Gastrocnemius medialis (tissue), 4 donors: ENCODE measurements around the gene EPS15. TPM values are rescaled to one million over a fixed set of nuclear protein-coding genes. Genes with fewer than 3 reads are reported as not detected.
"Not testable (repeated sequence)": the region's sequence is repeated elsewhere in the genome, so short reads cannot be mapped to it uniquely, and the experiment has no call there.

ENCODE experiments used
- ATAC-seq, 2 donors: fragments of 150-250 bp; one replicate each; pipeline ENCODE4 v1.9.1; 2016
- DNase-seq, 2 donors: peaks; one replicate each; pipeline ENCODE4 v3.0.0-alpha.2; 2019
- H3K27ac ChIP-seq, 4 donors: fragments of 200-600 bp; sonication (generic); 1 replicate in 1 of 4; 2 replicates in 3 of 4; pipeline ENCODE4 v1.5.1; 2016 to 2018; ENCODE audit warnings: mild to moderate bottlenecking in 2 of 4, moderate library complexity in 1 of 4
- H3K27me3 ChIP-seq, 3 donors: fragments of 200-600 bp; sonication (generic) in 2 of 3; 1 replicate in 1 of 3; 2 replicates in 2 of 3; pipeline versions ENCODE4 v1.5.1 to v1.6.0; 2016 to 2019; ENCODE audit warnings: mild to moderate bottlenecking in 1 of 3, moderate library complexity in 1 of 3
- H3K36me3 ChIP-seq, 2 donors: fragments of 200-600 bp; sonication (generic) in 1 of 2; one replicate each; pipeline ENCODE4 v1.5.1; 2017 to 2018
- H3K4me1 ChIP-seq, 2 donors: fragments of 200-600 bp; sonication (generic) in 1 of 2; one replicate each; pipeline ENCODE4 v1.5.1; 2016 to 2017; ENCODE audit warnings: mild to moderate bottlenecking in 2 of 2
- H3K4me3 ChIP-seq, 4 donors: fragments of 200-600 bp; sonication (generic) in 3 of 4; 1 replicate in 1 of 4; 2 replicates in 3 of 4; pipeline ENCODE4 v1.5.1; 2016 to 2019; ENCODE audit warnings: mild to moderate bottlenecking in 2 of 4
- H3K9me3 ChIP-seq, 3 donors: fragments of 200-600 bp; sonication (generic) in 2 of 3; 1 replicate in 1 of 3; 2 replicates in 2 of 3; pipeline ENCODE4 v1.5.1; 2016 to 2019
- POLR2A ChIP-seq, 2 donors: fragments of 450-650 bp; IDR thresholded peaks; one replicate each; pipeline ENCODE4 v1.6.1; 2017; ENCODE audit warnings: antibody characterized with exemption in 2 of 2, mild to moderate bottlenecking in 2 of 2, moderate library complexity in 2 of 2
- in situ Hi-C, 4 donors: fragments of 200-750 bp; cut with MboI; loops; one replicate each; pipeline versions ENCODE4 v1.15.0 to v1.8.0; 2017; ENCODE audit warnings: low sequenced_read_pairs in 4 of 4
- intact Hi-C: fragments of 100-400 bp; cut with DNase I; formaldehyde crosslinking; loops from one replicate; pipeline ENCODE4 v1.15.1; 2023; ENCODE audit warnings: low total_unique reads
- total RNA-seq, 4 donors: library from RNA; depleted of rRNA; stranded (reverse); fragments of >200 nt; gene quantifications; one replicate each; pipeline versions ENCODE4 v1.1.0 to v1.2.3, GENCODE V29; 2016
- TF ChIP-seq, protein P1 (sequence below), 5 experiments: fragments of 450-650 bp in 3 of 5; fragments of 200-600 bp in 2 of 5; sonication (generic) in 2 of 5; IDR thresholded peaks in 4 of 5; conservative IDR thresholded peaks in 1 of 5; 1 replicate in 4 of 5; 2 replicates in 1 of 5; pipeline ENCODE4 v1.5.1; 2016 to 2019; ENCODE audit warnings: antibody characterized with exemption in 5 of 5, mild to moderate bottlenecking in 3 of 5, moderate library complexity in 3 of 5

The EPS15 gene
- total RNA-seq, 4 donors from 2014 or later: 44.8 to 121 (median 71.0) TPM

DNA sequence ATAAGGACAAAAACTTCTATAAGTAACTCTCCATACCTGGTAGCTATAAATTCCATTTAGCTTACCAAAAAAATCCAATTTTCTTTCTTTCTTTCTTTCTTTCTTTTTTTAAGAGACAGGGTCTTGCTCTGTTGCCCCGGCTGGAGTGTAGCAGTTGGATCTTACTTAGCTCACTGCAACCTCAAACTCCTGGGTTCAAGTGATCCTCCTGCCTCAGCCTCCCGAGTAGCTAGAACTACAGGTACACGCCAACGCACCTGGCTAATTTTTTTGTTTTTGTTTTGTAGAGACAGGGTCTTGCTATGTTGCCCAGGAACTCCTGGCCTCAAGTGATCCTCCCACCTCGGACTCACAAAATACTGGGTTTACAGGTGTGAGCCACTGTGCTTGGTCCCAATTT lies 75.5 kb downstream of the EPS15 start:
- H3K27ac ChIP-seq: no peak overlapping the region
- ATAC-seq: no peak

DNA sequence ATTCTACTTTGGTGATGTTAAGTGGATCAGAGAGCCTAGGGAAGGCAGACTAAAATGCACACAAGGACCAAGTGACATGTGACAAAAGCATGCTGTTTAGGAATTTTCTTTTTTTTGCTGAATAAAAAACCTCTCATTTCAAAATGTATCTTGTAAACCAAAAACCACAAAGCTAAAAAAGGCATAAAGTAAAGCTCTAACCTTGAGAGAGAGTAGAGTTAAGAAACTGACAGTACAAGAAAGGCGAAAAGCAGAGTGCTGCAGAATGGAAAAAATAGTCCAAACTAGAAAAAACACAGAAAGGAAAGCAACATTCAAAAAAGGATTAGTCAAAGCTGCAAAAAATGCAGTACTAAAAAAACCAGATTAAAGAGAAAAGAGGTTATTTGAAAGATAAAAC lies 76.5 kb downstream of the EPS15 start:
- DNase-seq (no peak), ATAC-seq (no peak)
- Histone ChIP-seq H3K27ac (no peak overlapping the region), H3K9me3 (no peaks in the 10 kb centered on the region), H3K4me3 (no peak overlapping the region), H3K27me3 (no peaks in the 10 kb centered on the region), H3K36me3 (peaks cover 0 to 29% of the 10 kb centered on the region in 2 donors), H3K4me1 (peaks cover 15 to 16% of the 10 kb centered on the region in 2 donors)
- intact Hi-C loops (no loop called here), in situ Hi-C loops (no loop called here)
- TF ChIP-seq, protein P1, sequence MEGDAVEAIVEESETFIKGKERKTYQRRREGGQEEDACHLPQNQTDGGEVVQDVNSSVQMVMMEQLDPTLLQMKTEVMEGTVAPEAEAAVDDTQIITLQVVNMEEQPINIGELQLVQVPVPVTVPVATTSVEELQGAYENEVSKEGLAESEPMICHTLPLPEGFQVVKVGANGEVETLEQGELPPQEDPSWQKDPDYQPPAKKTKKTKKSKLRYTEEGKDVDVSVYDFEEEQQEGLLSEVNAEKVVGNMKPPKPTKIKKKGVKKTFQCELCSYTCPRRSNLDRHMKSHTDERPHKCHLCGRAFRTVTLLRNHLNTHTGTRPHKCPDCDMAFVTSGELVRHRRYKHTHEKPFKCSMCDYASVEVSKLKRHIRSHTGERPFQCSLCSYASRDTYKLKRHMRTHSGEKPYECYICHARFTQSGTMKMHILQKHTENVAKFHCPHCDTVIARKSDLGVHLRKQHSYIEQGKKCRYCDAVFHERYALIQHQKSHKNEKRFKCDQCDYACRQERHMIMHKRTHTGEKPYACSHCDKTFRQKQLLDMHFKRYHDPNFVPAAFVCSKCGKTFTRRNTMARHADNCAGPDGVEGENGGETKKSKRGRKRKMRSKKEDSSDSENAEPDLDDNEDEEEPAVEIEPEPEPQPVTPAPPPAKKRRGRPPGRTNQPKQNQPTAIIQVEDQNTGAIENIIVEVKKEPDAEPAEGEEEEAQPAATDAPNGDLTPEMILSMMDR (IDR thresholded peaks at IDR 0.05 in 4 of 5, conservative IDR thresholded peaks at IDR 0.05 in 1 of 5): no peak
- TF ChIP-seq POLR2A (IDR thresholded peaks at IDR 0.05): no peak

More for the DNA sequence above, 75.5 kb downstream of the EPS15 start:
- in situ Hi-C loops: no loop called here
- no peak overlapping the region for H3K4me3 ChIP-seq
- intact Hi-C loops: no loop called here
- no peak for TF ChIP-seq POLR2A (IDR thresholded peaks at IDR 0.05)
- TF ChIP-seq, protein P1 (IDR thresholded peaks at IDR 0.05 in 4 of 5, conservative IDR thresholded peaks at IDR 0.05 in 1 of 5): no peak
- H3K27me3 ChIP-seq: no peaks in the 10 kb centered on the region
- no peaks in the 10 kb centered on the region for H3K9me3 ChIP-seq
- H3K4me1 ChIP-seq: peaks cover 15 to 16% of the 10 kb centered on the region in 2 donors
- DNase-seq: no peak
- peaks cover 0 to 31% of the 10 kb centered on the region in 2 donors for H3K36me3 ChIP-seq

DNA sequence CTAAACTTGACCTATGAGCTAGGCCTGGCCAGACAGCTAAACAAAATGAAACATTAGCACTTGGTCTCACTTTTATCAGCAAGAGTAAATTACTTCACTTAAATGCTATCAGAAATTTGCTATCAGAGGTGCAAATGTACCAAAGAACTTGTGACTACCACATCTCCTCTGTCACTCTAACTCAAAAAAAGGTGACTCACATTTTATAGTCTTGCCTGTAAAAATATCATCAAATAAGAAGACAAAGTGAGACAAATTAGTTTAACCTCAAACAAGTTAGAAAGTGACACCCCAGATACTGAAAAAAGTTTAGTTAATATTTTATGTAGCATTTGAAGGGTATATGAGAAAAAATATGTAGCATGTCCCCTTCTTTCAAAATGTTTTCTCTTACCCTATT lies 76.9 kb downstream of the EPS15 start:
- in situ Hi-C loops: no loop called here
- intact Hi-C loops: no loop called here
- DNase-seq (no peak), ATAC-seq (no peak)
- TF ChIP-seq, protein P1 (IDR thresholded peaks at IDR 0.05 in 4 of 5, conservative IDR thresholded peaks at IDR 0.05 in 1 of 5): no peak
- no peak for TF ChIP-seq POLR2A (IDR thresholded peaks at IDR 0.05)
- H3K36me3 ChIP-seq: peaks cover 0 to 29% of the 10 kb centered on the region in 2 donors
- H3K27ac ChIP-seq: no peak overlapping the region
- H3K4me3 ChIP-seq: no peak overlapping the region
- H3K4me1 ChIP-seq: peaks cover 15 to 16% of the 10 kb centered on the region in 2 donors
- no peaks in the 10 kb centered on the region for H3K9me3 ChIP-seq
- H3K27me3 ChIP-seq: no peaks in the 10 kb centered on the region

DNA sequence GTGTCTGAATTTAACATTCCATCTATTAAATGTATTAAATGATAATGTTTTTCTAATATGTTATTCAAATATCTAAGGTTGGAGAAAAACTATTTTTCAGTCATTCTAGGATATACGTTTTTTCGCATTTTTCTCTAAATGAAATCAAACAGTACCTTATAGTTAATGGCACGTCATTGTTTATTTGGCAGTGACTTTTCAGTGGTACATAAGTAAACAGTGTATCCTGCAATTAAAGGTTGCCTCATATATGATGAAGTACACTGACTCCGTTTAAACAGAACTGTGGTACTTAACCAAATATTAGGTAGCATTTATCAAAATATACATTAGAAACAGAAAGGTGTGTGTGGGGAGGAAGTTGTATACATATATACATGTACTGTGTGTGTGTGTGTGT lies 79.2 kb downstream of the EPS15 start:
- Histone ChIP-seq H3K9me3 (no peaks in the 10 kb centered on the region), H3K4me1 (peaks cover 5 to 9% of the 10 kb centered on the region in 2 donors), H3K4me3 (no peak overlapping the region), H3K27ac (no peak overlapping the region), H3K36me3 (peaks cover 0 to 26% of the 10 kb centered on the region in 2 donors), H3K27me3 (no peaks in the 10 kb centered on the region)
- TF ChIP-seq, protein P1 (IDR thresholded peaks at IDR 0.05 in 4 of 5, conservative IDR thresholded peaks at IDR 0.05 in 1 of 5): no peak
- intact Hi-C loops (no loop called here), in situ Hi-C loops (no loop called here)
- DNase-seq (no peak), ATAC-seq (no peak)

DNA sequence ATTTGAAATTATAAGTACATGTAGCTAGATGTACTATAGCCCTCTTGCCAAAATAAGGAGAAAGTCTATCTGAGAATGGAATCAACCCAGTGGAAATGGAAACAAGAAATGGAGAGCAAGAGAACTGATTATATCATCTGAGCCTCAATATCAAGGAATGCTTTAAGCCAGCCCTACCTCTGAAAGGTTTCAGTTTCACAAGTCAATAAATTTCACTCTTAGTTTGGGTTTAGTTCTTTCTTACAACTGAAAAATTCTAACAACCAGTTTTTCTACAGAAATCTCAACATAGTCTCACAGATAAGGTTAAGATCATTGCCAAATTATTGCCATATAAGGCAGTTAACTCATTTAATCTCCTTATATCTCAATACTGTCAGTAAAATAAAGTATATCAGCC lies 80.0 kb downstream of the EPS15 start:
- no peaks in the 10 kb centered on the region for H3K27me3 ChIP-seq
- no peak for DNase-seq
- no peaks in the 10 kb centered on the region for H3K9me3 ChIP-seq
- peaks cover 3 to 9% of the 10 kb centered on the region in 2 donors for H3K4me1 ChIP-seq
- TF ChIP-seq, protein P1 (IDR thresholded peaks at IDR 0.05 in 4 of 5, conservative IDR thresholded peaks at IDR 0.05 in 1 of 5): no peak
- TF ChIP-seq POLR2A (IDR thresholded peaks at IDR 0.05): no peak
- in situ Hi-C loops (no loop called here), intact Hi-C loops (no loop called here)
- ATAC-seq: no peak
- H3K4me3 ChIP-seq: no peak overlapping the region
- H3K27ac ChIP-seq: no peak overlapping the region
- H3K36me3 ChIP-seq: peaks cover 0 to 30% of the 10 kb centered on the region in 2 donors

DNA sequence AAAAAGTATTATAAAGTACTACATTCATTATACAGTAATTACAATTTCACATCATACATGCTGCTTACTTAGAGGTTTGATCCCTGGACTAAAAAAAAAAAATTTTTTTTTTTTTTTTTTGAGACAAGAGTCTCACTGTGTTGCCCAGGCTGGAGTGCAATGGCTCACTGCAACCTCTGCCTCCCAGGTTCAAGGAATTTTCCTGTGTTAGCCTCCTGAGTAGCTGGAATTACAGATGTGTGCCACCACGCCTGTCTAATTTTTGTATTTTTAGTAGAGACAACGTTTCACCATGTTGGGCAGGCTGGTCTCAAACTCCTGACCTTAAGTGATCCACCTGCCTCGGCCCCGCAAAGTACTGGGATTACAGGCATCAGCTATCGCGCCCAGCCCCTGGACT lies 81.7 kb downstream of the EPS15 start:
- in situ Hi-C loops, intact Hi-C loops, H3K27me3 ChIP-seq: not testable (repeated sequence)

More for the DNA sequence above, 81.7 kb downstream of the EPS15 start:
- not testable (repeated sequence) for ATAC-seq, H3K9me3 ChIP-seq, DNase-seq, H3K27ac ChIP-seq, H3K4me3 ChIP-seq
- Histone ChIP-seq H3K36me3 (peaks cover 0 to 30% of the 10 kb centered on the region in 2 donors), H3K4me1 (peaks cover 9 to 13% of the 10 kb centered on the region in 2 donors)
